HG02885 (cell line): ENCODE data around the gene VSTM2L.

Source experiments
- ATAC-seq: cut with Tn5 transposase; IDR thresholded peaks from one replicate; pipeline ENCODE4 v1.9.1; 2021; ENCODE audit warnings: mild to moderate bottlenecking; ENCODE audit not compliant: unreplicated experiment, poor library complexity

VSTM2L gene

GRCh38 chr20:37983286-37983685, 80.4 kb downstream of the VSTM2L start:
- ATAC-seq: no peak

- ATAC-seq: no peak
Observed at GRCh38 chr20:37984018-37984785, 81.3 kb downstream of the VSTM2L start.

DNA sequence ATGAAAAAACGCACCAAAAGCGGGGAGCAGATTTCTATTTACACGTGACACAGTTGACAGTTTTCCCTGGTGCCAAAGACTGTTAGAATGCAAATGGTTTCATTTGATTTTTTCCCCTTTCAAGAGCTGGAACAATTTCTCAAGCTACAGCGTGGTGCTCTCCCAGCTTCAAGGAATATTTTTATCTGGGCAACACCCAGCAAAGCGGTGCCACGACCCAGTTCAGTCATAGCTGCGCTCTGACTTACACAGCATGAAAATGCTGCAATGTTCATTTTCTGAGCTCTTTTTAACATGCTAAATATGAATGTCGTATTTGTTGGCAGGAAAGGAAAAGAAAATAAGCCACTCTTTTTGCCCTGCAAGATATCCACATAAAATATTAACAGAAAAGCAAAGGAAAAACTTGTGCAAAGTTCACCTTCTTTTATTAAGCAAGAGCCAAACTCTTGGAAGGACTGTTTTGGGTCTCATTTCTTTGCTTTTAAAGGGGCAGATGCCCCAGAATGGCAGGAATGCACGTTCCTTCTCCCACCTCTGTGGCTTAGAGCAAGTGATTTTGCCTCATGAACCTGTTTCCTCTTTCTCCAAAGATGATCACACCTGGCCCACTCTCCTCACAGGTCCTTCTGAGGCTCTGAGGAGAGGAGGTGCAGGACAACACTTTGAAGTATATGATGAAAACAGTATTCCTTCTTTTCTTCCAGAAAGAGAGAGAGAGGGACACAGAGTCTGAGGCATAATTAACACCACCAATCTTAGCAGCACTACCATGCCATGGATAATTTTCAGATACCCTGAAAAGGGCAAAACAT, 83.3 kb downstream of the VSTM2L start:
- no peak for ATAC-seq

GRCh38 chr20:37986873-37987601, 84.1 kb downstream of the VSTM2L start:
- ATAC-seq: no peak

DNA sequence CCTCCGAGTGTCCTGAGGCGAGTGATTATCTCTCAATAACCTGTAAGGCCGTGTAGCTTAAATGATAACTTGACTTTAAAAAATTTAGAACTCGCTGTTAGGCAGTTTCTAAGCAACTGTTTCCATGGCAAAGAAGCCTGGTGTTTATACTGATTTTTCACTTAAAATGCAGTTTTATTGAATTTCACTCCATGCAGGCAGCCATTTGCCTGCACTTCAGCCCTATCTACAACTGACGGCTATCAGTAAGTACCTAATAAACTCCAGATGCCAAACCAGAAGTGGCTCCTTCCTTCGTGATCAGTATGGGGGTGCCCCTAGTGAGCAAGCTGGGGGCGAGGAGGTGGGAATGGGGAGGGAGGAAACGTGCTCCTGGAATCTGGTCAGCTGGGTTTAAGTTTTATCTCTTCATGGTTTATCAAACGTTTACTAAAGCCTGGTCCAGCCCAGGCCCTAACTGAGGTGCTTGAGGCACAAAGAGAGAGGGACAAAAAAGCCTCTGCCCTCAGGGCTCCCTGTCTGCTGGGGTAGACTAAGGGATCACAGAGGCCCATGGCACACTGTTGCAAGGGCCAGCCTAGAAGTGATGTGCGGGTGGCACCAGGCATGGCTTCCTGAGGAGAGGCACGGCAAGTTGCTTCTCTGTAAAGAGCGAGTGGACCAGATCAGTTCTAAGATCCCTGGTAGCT, 84.8 kb downstream of the VSTM2L start:
- no peak for ATAC-seq

DNA sequence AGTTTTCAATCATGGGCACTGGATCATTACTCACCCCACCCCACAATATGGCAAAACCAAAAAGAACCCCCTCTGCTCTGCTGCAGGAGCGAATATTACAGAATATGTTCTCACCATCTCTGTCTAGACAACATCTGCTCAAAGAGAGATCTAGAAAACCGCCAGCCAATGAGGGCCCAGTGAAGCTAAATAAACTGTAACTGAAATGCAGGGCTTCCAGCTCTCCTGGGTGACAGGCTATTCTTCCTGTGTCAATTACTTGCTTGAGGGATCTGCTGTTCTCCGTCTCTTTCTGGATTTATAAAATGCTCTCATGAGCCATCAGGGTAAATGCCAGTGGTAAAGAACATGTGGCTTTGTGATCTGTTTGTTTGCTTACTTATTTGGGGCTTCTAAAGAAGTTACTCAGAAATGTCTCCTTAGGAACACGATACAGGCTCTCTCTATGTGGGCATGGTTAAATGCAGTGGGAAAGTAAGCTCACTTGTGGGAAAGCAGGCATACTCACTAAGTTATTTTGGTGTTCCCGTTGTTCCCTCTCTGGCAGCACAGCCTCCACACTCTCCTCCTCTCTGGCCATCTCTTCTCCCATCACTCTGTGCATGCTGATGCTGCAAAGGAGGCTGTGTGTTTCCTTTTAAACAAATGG, 85.5 kb downstream of the VSTM2L start:
- no peak for ATAC-seq

DNA sequence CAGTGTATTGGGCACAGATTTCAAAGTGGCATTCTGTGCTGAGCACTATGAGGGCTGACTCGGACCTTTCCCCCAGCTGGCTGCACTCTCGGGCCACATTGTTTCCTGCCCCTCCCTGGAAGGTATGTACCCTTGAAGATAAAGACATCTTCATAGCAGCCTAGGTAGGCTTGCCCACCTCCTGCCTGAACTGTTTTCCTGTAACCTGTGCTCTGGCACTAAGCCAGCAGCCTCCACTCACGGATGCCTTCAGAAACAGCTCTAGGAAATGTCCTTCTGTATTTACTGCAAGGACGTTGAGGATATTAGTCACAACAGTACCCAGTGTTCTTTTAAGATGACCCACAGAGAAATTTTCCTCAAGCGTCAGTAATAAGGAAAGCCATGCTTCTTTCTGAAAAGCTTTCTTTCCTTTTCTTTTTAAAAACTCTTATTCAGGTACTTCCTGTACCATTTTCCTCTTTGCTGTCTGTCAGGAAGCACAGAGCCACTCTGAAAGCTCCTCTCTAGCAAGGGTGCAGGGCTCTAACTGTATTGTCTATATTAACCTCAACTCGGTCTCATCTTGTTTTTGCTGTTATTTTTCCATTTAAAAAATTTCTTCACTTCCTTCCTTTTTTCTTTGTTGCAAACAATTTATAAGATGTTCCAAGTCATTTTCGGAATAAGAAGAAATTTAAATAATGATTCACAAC, 86.8 kb downstream of the VSTM2L start:
- ATAC-seq: no peak

DNA sequence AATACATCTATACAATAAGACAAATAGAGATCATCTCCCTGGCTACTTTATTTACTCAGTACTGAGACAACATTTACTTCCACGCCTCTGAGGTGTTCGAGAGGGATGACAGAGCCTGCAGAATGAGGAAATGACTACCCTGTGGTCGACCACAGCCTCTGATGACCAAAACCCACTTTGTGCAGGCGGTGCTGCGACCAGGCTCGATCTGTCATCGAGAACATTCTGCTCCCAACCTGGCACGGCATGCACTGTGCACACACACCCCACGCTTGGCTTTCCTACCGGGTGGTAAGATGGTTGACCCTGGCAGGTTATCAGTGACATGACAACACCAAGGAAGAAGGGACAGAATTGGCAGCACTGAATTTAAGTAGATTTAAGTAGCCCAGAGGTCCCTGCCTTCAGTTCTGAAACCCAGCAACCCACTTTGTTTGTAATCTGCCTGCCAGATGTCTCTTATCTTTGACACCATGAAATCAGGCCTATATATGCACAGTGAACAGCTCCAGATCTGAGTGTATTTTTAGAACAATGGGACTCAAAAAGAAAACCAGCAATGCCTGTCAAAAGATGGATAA, 87.7 kb downstream of the VSTM2L start:
- peak; percentile 97 for ATAC-seq

- no peak for ATAC-seq
Observed at GRCh38 chr20:37991157-37991866, 88.4 kb downstream of the VSTM2L start.

GRCh38 chr20:37991908-37992307, 89.0 kb downstream of the VSTM2L start:
- no peak for ATAC-seq

GRCh38 chr20:37992802-37993409, 90.0 kb downstream of the VSTM2L start:
- ATAC-seq: no peak

DNA sequence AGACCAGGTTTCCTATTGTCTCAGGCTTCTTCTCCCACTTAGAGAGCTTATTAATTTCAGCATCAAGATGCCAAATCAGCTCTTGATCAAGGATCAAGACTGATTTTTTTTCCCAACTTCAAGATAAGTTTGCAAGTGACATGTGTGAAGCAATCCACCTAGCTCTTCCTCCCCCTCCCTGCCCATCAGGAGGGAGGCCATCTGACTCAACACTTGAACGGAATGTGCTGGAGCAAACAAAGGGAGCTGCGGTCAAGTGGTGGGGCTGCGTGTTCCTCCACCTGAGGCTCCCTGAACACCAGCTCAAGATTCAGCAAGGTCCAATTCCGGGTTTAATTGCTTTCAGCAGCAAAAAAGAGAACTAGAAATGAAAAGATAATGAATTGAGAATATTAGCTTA, 91.6 kb downstream of the VSTM2L start:
- ATAC-seq: no peak
